Heart right ventricle (tissue), 16 donors: ENCODE data around the gene ABHD12. TPM values are rescaled to one million over a fixed set of nuclear protein-coding genes. Genes with fewer than 3 reads are reported as not detected.
"Not testable (repeated sequence)": the region's sequence is repeated elsewhere in the genome, so short reads cannot be mapped to it uniquely, and the experiment has no call there.

Experiments used
- ATAC-seq, 8 donors: fragments of 200-7000 bp; cut with Tn5 transposase; one replicate each; pipeline ENCODE4 v1.9.1; 2020; ENCODE audit warnings: mild to moderate bottlenecking in 8 of 8, moderate library complexity in 8 of 8, moderate number of reproducible peaks in 1 of 8
- DNase-seq, 2 donors: peaks; one replicate each; pipeline ENCODE4 v3.0.0-alpha.2; 2020
- H3K27ac ChIP-seq, 10 donors: fragments of 200-600 bp; sonication (generic) in 2 of 10; one replicate each; pipeline versions ENCODE4 v1.5.0 to v1.8.0; 2020 to 2022; ENCODE audit warnings: mild to moderate bottlenecking in 3 of 10
- H3K27me3 ChIP-seq, 7 donors: fragments of 200-600 bp; one replicate each; pipeline ENCODE4 v1.8.0; 2021 to 2022; ENCODE audit warnings: mild to moderate bottlenecking in 2 of 7
- H3K36me3 ChIP-seq, 9 donors: fragments of 200-600 bp; sonication (generic) in 1 of 9; one replicate each; pipeline versions ENCODE4 v1.5.0 to v1.8.0; 2020 to 2022; ENCODE audit warnings: mild to moderate bottlenecking in 2 of 9
- H3K4me1 ChIP-seq, 9 donors: fragments of 200-600 bp; sonication (generic) in 1 of 9; one replicate each; pipeline versions ENCODE4 v1.5.0 to v1.8.0; 2020 to 2022; ENCODE audit warnings: mild to moderate bottlenecking in 4 of 9
- H3K4me3 ChIP-seq, 10 donors: fragments of 200-600 bp; sonication (generic) in 2 of 10; one replicate each; pipeline versions ENCODE4 v1.5.0 to v1.8.0; 2020 to 2022; ENCODE audit warnings: mild to moderate bottlenecking in 7 of 10, moderate library complexity in 2 of 10
- H3K9me3 ChIP-seq, 11 donors: fragments of 200-600 bp in 10 of 11; sonication (generic) in 2 of 11; one replicate each; pipeline versions ENCODE4 v1.5.0 to v1.8.0; 2013 to 2022; ENCODE audit warnings: mild to moderate bottlenecking in 2 of 11, control low read depth in 1 of 11, moderate library complexity in 1 of 11
- CTCF ChIP-seq, 9 donors: fragments of 200-600 bp; sonication (generic) in 2 of 9; IDR thresholded peaks; one replicate each; pipeline versions ENCODE4 v1.5.0 to v1.8.0; 2021 to 2022; ENCODE audit warnings: antibody characterized with exemption in 9 of 9, mild to moderate bottlenecking in 5 of 9, moderate library complexity in 1 of 9
- WGBS, 2 donors: extraction: QIAGEN DNeasy Blood & Tissue Kit; methylation state at CpG; one replicate each; pipeline ENCODE4 v1.1.7; 2013; ENCODE audit warnings: inconsistent platforms in 1 of 2; 5-methylcytosine and 5-hydroxymethylcytosine counted together
- intact Hi-C, 10 donors: fragments of 100-400 bp; cut with DNase I; formaldehyde crosslinking; loops; one replicate each; pipeline versions ENCODE4 v1.11.1 to v1.14.2; 2022
- polyA plus RNA-seq, 2 donors: library from polyadenylated mRNA; stranded (reverse); fragments of 200-250 nt; gene quantifications; one replicate each; pipeline ENCODE4 v1.2.3, GENCODE V29; 2013
- total RNA-seq, 10 donors: library from RNA; stranded (reverse); fragmentation: NEBNext Ultra II Directional in 3 of 10; extraction: Animal tissue kit (Norgen Biotek cat#: 25700) in 3 of 10; gene quantifications; one replicate each; pipeline versions ENCODE4 v1.2.1 to v1.2.4, GENCODE V29; 2021 to 2023
- donor health status: Arrhythmogenic right ventricular cardiomyopathy.
- donor health status: ischemic (EF 13 %, LVEDD 7.1; RV severe dilation, severe dysfunction).
- donor health status: healthy with polysubstance abuse.
- donor health status: DM: no; HTN: yes; CAD: no.
- donor health status: DM: no; HTN: no; CAD: no.
- donor health status: ischemic (EF 25% LVEDD 6.9; RV normal size, moderate dysfunction).
- donor health status: ischemic (EF 25% LVEDD 5.7; RV mildly dilated, moderate dysfunction).
- donor health status: healthy.
- donor health status: DM: yes; HTN: yes; CAD: no.
- donor health status: Ischemic cardiomyopathy.
- donor health status: ischemic (EF 35%, LVEDD 5.7; RV mildly dilated, moderate dysfunction).
- donor health status: nonischemic (EF 11% LVEDD 7.7; RV severe dilation, severe dysfunction).
- donor health status: DM: yes; HTN: yes; CAD: no.
- donor health status: PGD.
- donor health status: ischemic (EF 29% LVEDD 5.4; RV normal size, mild dysfunction).
- donor health status: nonischemic (EF 23%, LVEDD 6.1; RV moderate dilation, normal function).

Gene ABHD12
- total and polyA plus RNA-seq, 12 donors = 21.1 to 41.3 (median 28.1) TPM

GRCh38 chr20:25314497-25315417, 75.9 kb downstream of the ABHD12 start:
- Histone ChIP-seq H3K4me1 (peaks cover 16 to 54% (median 28%) of the 10 kb centered on the region in 9 donors), H3K27me3 (no peaks in the 10 kb centered on the region)
- intact Hi-C loops = loop anchor here in 3 of 10 donors (10.0 kb wide), 1 partner anchor 80 kb away; the partner anchor contains the start of gene ABHD12 (in 3 of the 3)

GRCh38 chr20:25313593-25313992, 77.0 kb downstream of the ABHD12 start:
- Histone ChIP-seq H3K27me3 (no peaks in the 10 kb centered on the region), H3K27ac (no peak overlapping the region), H3K36me3 (peaks cover 0 to 15% (median 0%) of the 10 kb centered on the region in 9 donors), H3K4me3 (no peak overlapping the region), H3K9me3 (no peaks in the 10 kb centered on the region), H3K4me1 (peaks cover 15 to 54% (median 26%) of the 10 kb centered on the region in 9 donors)
- 88 to 91% methylated on average over 2 of the region's 2 CpGs for WGBS, 2 donors
- TF ChIP-seq CTCF (IDR thresholded peaks at IDR 0.05) = no peak
- intact Hi-C loops = loop anchor here in 3 of 10 donors (10.0 kb wide), 1 partner anchor 81 kb away; the partner anchor contains the start of gene ABHD12 (in 3 of the 3)
- ATAC-seq (no peak), DNase-seq (no peak)

More at GRCh38 chr20:25314497-25315417, 75.9 kb downstream of the ABHD12 start:
- TF ChIP-seq CTCF (IDR thresholded peaks at IDR 0.05) = no peak
- ATAC-seq (no peak), DNase-seq (peak in 1 of 2 donors; percentile 2)
- Histone ChIP-seq H3K27ac (no peak overlapping the region), H3K4me3 (no peak overlapping the region), H3K36me3 (peaks cover 0 to 12% (median 0%) of the 10 kb centered on the region in 9 donors), H3K9me3 (no peaks in the 10 kb centered on the region)
- WGBS, 2 donors = 89 to 92% methylated on average over 17 of the region's 17 CpGs

DNA sequence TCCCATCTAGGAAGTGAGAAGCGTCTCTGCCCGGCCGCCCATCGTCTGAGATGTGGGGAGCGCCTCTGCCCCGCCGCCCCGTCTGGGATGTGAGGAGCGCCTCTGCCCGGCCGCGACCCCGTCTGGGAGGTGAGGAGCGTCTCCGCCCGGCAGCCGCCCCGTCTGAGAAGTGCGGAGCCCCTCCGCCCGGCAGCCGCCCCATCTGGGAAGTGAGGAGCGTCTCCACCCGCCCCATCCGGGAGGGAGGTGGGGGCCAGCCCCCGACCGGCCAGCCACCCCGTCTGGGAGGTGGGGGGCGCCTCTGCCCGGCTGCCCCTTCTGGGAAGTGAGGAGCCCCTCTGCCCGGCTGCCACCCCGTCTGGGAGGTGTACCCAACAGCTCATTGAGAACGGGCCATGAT, 77.9 kb downstream of the ABHD12 start:
- H3K27me3 ChIP-seq, ATAC-seq, H3K4me3 ChIP-seq, H3K9me3 ChIP-seq, H3K27ac ChIP-seq, DNase-seq: not testable (repeated sequence)
- intact Hi-C loops = loop anchor here in 3 of 10 donors (10.0 kb wide), 1 partner anchor 82 kb away; the partner anchor contains the start of gene ABHD12 (in 3 of the 3)
- Histone ChIP-seq H3K36me3 (peaks cover 0 to 23% (median 0%) of the 10 kb centered on the region in 9 donors), H3K4me1 (peaks cover 15 to 46% (median 26%) of the 10 kb centered on the region in 9 donors)
- WGBS, 2 donors = 94 to 95% methylated on average over 21 to 26 of the region's 33 CpGs

- WGBS, 2 donors = 50 to 63% methylated on average over 6 of the region's 6 CpGs
- Histone ChIP-seq H3K27ac (peak overlapping the region in 7 of 10 donors; percentile 49 to 86 (median 73)), H3K9me3 (no peaks in the 10 kb centered on the region), H3K4me1 (peaks cover 15 to 38% (median 26%) of the 10 kb centered on the region in 9 donors), H3K27me3 (no peaks in the 10 kb centered on the region), H3K36me3 (peaks cover 0 to 32% (median 0%) of the 10 kb centered on the region in 9 donors), H3K4me3 (peak overlapping the region in 6 of 10 donors; percentile 9 to 30 (median 26))
- intact Hi-C loops = loop anchor here in 3 of 10 donors (10.0 kb wide), 1 partner anchor 84 kb away; the partner anchor contains the start of gene ABHD12 (in 3 of the 3)
- no peak for DNase-seq
- TF ChIP-seq CTCF (IDR thresholded peaks at IDR 0.05) = no peak
- ATAC-seq = peak in 7 of 8 donors; percentile 3 to 67 (median 47)
Observed at GRCh38 chr20:25310921-25311728, 79.5 kb downstream of the ABHD12 start.
